OCI-LY3 (cell line): ENCODE data around the gene LMX1A.

Experiments
- EZH2phosphoT487 ChIP-seq: fragments of 200-600 bp; shearing (Covaris generic); IDR thresholded peaks from 2 replicates; pipeline ENCODE4 v1.6.1; 2018; ENCODE audit warnings: antibody characterized with exemption, mixed run types, low read depth
- TF ChIP-seq, protein P1 (sequence below): fragments of 200-600, 300-600 bp; sonication (generic); IDR thresholded peaks from 2 replicates; pipeline ENCODE4 v1.5.1; 2014; ENCODE audit warnings: antibody characterized with exemption, low read length, low read depth

DNA sequence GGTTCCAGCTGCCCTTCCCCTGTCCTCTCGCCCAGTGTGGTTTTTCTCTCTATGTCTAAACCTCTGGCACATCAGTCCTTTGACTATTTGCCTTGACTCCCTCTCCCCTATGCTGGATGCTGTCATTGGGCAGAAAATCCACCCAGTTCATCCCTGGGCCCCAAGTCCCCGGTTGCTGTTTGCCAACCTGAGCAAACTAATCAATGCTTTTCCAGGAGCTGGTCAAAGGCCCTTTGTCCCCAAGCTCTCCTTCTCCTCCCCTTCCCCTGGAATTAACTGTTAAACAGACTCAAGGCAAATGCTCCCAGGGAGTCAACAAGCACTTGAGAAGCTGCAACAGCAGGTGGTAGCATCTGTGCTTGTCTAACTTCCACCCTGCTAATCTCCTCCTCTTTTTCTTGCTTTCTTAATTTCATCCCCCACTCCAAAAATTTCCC, 102.7 kb downstream of the LMX1A start:
- TF ChIP-seq, protein P1, sequence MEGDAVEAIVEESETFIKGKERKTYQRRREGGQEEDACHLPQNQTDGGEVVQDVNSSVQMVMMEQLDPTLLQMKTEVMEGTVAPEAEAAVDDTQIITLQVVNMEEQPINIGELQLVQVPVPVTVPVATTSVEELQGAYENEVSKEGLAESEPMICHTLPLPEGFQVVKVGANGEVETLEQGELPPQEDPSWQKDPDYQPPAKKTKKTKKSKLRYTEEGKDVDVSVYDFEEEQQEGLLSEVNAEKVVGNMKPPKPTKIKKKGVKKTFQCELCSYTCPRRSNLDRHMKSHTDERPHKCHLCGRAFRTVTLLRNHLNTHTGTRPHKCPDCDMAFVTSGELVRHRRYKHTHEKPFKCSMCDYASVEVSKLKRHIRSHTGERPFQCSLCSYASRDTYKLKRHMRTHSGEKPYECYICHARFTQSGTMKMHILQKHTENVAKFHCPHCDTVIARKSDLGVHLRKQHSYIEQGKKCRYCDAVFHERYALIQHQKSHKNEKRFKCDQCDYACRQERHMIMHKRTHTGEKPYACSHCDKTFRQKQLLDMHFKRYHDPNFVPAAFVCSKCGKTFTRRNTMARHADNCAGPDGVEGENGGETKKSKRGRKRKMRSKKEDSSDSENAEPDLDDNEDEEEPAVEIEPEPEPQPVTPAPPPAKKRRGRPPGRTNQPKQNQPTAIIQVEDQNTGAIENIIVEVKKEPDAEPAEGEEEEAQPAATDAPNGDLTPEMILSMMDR, result no peak
- TF ChIP-seq EZH2phosphoT487, result no peak
